ENCODE results near the gene TRPC6.

TRPC6 gene

DNA sequence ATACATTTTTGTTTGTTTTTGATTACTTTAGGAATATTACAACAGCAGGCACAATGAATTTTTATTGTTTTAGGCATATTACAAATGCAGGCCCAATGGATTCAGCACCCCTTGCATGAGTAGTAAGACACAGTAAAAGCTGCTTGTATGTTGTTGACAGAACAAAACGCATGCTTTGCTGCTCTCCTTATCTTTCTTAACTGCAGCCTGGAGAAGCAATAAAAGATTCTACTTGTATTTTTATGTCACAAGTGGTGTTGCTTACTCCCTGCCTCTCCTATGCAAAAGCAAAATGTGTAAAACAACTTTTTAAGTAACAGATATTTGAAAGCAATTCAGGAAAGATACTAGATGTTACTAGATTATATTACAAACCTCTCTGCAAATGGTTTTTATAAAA lies 73.9 kb downstream of the TRPC6 start:
- 0 out of 2 replicates have a peak, but pooled peaks cover 3% of the 10 kb centered on the region for H3K36me3 ChIP-seq (ENCODE audit: low read length)
- no peaks in the 10 kb centered on the region for H4K20me1 ChIP-seq (ENCODE audit: low read depth, low read length)
- H3K4me3 ChIP-seq (ENCODE audit: insufficient read depth, low read length, poor library complexity, severe bottlenecking) = no peak overlapping the region
- peak overlapping the region; percentile 43 for H3K4me2 ChIP-seq (ENCODE audit: low read depth, low read length, poor library complexity, severe bottlenecking)
- TF ChIP-seq EZH2phosphoT487 (conservative IDR thresholded peaks at IDR 0.05; ENCODE audit: low read length) = no peak
- TF ChIP-seq, protein P1, sequence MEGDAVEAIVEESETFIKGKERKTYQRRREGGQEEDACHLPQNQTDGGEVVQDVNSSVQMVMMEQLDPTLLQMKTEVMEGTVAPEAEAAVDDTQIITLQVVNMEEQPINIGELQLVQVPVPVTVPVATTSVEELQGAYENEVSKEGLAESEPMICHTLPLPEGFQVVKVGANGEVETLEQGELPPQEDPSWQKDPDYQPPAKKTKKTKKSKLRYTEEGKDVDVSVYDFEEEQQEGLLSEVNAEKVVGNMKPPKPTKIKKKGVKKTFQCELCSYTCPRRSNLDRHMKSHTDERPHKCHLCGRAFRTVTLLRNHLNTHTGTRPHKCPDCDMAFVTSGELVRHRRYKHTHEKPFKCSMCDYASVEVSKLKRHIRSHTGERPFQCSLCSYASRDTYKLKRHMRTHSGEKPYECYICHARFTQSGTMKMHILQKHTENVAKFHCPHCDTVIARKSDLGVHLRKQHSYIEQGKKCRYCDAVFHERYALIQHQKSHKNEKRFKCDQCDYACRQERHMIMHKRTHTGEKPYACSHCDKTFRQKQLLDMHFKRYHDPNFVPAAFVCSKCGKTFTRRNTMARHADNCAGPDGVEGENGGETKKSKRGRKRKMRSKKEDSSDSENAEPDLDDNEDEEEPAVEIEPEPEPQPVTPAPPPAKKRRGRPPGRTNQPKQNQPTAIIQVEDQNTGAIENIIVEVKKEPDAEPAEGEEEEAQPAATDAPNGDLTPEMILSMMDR (IDR thresholded peaks at IDR 0.05; ENCODE audit: insufficient read depth, low read length, poor library complexity, severe bottlenecking) = no peak
- H3K27ac ChIP-seq (ENCODE audit: low read depth, low read length) = peak overlapping the region; percentile 54
- peaks cover 4% of the 10 kb centered on the region; the same call in 1 of the 2 replicates for H3K9me3 ChIP-seq (ENCODE audit: insufficient read depth, low read length)
- peaks cover 2% of the 10 kb centered on the region; the same call in 1 of the 2 replicates for H3F3A ChIP-seq (ENCODE audit: insufficient read depth)
- H3K9me2 ChIP-seq (replicated peaks; ENCODE audit: insufficient read depth, low read length) = no peaks in the 10 kb centered on the region
- no peak overlapping the region for H2AFZ ChIP-seq (ENCODE audit: low read depth, low read length, severe bottlenecking)
- H3K27me3 ChIP-seq (ENCODE audit: low read length) = no peaks in the 10 kb centered on the region
- no peak overlapping the region for H3K9ac ChIP-seq (ENCODE audit: low read length)
- H3K79me2 ChIP-seq (ENCODE audit: insufficient read depth, low read length) = no peaks in the 10 kb centered on the region

DNA sequence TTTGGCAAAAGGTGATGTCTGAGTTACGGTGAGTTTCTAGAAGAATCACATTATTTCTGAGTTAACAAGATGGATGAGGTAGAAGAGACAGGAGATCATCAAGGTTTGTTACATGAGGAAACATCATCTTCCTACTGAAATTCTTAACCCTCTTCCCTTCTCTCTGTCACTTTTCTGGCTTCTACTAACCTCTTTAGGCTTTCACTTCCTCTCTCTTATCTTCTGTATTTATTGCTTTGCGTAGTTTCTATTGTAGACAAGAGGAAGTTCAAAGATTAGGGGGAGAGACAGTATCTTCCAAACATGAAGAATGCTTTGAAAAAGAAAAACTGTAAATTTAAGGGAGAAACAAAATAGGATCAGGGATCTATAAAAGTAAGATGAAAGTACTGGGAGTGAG lies 75.4 kb downstream of the TRPC6 start:
- Histone ChIP-seq H3K9me3 (ENCODE audit: insufficient read depth, low read length) (peaks cover 4% of the 10 kb centered on the region; the same call in 1 of the 2 replicates), H3K4me3 (ENCODE audit: insufficient read depth, low read length, poor library complexity, severe bottlenecking) (no peak overlapping the region), H2AFZ (ENCODE audit: low read depth, low read length, severe bottlenecking) (no peak overlapping the region), H4K20me1 (ENCODE audit: low read depth, low read length) (no peaks in the 10 kb centered on the region), H3K36me3 (ENCODE audit: low read length) (0 out of 2 replicates have a peak, but pooled peaks cover 3% of the 10 kb centered on the region), H3K9me2 (replicated peaks; ENCODE audit: insufficient read depth, low read length) (no peaks in the 10 kb centered on the region), H3K27me3 (ENCODE audit: low read length) (no peaks in the 10 kb centered on the region), H3K9ac (ENCODE audit: low read length) (no peak overlapping the region), H3K79me2 (ENCODE audit: insufficient read depth, low read length) (no peaks in the 10 kb centered on the region), H3F3A (ENCODE audit: insufficient read depth) (peaks cover 2% of the 10 kb centered on the region; the same call in 1 of the 2 replicates), H3K27ac (ENCODE audit: low read depth, low read length) (peak overlapping the region; percentile 28), H3K4me2 (ENCODE audit: low read depth, low read length, poor library complexity, severe bottlenecking) (peak overlapping the region; percentile 24)
- TF ChIP-seq EZH2phosphoT487 (conservative IDR thresholded peaks at IDR 0.05; ENCODE audit: low read length) = no peak
- TF ChIP-seq, protein P1 (IDR thresholded peaks at IDR 0.05; ENCODE audit: insufficient read depth, low read length, poor library complexity, severe bottlenecking) = no peak

DNA sequence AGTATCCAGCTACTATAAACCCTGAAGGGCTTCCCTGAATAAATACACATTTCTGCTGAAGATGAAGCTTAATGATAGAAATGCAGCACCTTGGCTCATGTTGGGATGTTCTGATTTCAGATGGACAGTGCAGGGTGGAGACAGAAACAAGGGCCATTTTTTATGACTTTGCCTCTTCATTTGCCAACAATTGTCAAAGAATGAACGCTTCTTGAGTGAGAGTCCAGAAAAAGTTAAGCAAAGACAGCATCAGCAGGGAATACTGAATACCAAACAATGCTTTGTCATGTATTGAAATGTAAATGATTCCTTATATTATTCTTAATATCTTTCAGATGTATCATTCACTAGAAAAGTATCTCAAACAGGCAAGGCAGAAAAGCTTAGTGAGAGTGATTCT lies 84.9 kb downstream of the TRPC6 start:
- no peak overlapping the region for H3K9ac ChIP-seq (ENCODE audit: low read length)
- H3K36me3 ChIP-seq (ENCODE audit: low read length) = no peaks in the 10 kb centered on the region
- no peak overlapping the region for H2AFZ ChIP-seq (ENCODE audit: low read depth, low read length, severe bottlenecking)
- H3K27ac ChIP-seq (ENCODE audit: low read depth, low read length) = no peak overlapping the region
- no peak overlapping the region for H3K4me3 ChIP-seq (ENCODE audit: insufficient read depth, low read length, poor library complexity, severe bottlenecking)
- no peak overlapping the region for H3K4me2 ChIP-seq (ENCODE audit: low read depth, low read length, poor library complexity, severe bottlenecking)
- no peaks in the 10 kb centered on the region for H3K9me2 ChIP-seq (replicated peaks; ENCODE audit: insufficient read depth, low read length)
- no peaks in the 10 kb centered on the region for H4K20me1 ChIP-seq (ENCODE audit: low read depth, low read length)
- H3K79me2 ChIP-seq (ENCODE audit: insufficient read depth, low read length) = no peaks in the 10 kb centered on the region
- no peaks in the 10 kb centered on the region for H3K27me3 ChIP-seq (ENCODE audit: low read length)
- H3K9me3 ChIP-seq (ENCODE audit: insufficient read depth, low read length) = no peaks in the 10 kb centered on the region
- no peaks in the 10 kb centered on the region for H3F3A ChIP-seq (ENCODE audit: insufficient read depth)
- no peak for TF ChIP-seq EZH2phosphoT487 (conservative IDR thresholded peaks at IDR 0.05; ENCODE audit: low read length)
- TF ChIP-seq, protein P1 (IDR thresholded peaks at IDR 0.05; ENCODE audit: insufficient read depth, low read length, poor library complexity, severe bottlenecking) = no peak
